Embryonic facial prominence (tissue), 1 donor: Measurements from ENCODE around the gene HASPIN.

Source experiments
- DNase-seq: peaks from one replicate; pipeline ENCODE4 v3.0.0-alpha.2; 2016; ENCODE audit errors: extremely low spot score

Gene HASPIN

GRCh38 chr17:3735515-3735914, 11.8 kb downstream of the HASPIN start:
- DNase-seq, result no peak

GRCh38 chr17:3738562-3739295, 15.0 kb downstream of the HASPIN start:
- no peak for DNase-seq

- DNase-seq, result no peak
These were observed 15.9 kb downstream of the HASPIN start for GRCh38 chr17:3739422-3740124.

- no peak for DNase-seq
These were observed 16.9 kb downstream of the HASPIN start for GRCh38 chr17:3740611-3741073.

GRCh38 chr17:3744014-3744413, 20.3 kb downstream of the HASPIN start:
- no peak for DNase-seq

GRCh38 chr17:3745071-3745470, 21.4 kb downstream of the HASPIN start:
- DNase-seq, result no peak

- no peak for DNase-seq
These were observed 24.1 kb downstream of the HASPIN start for GRCh38 chr17:3747805-3748204.

GRCh38 chr17:3748576-3748975, 24.9 kb downstream of the HASPIN start:
- DNase-seq, result no peak

- no peak for DNase-seq
These were observed 26.6 kb downstream of the HASPIN start for GRCh38 chr17:3750296-3750695.

GRCh38 chr17:3750926-3751325, 27.2 kb downstream of the HASPIN start:
- no peak for DNase-seq

- DNase-seq, result no peak
These were observed 28.1 kb downstream of the HASPIN start for GRCh38 chr17:3751836-3752235.

GRCh38 chr17:3753624-3754023, 29.9 kb downstream of the HASPIN start:
- no peak for DNase-seq

GRCh38 chr17:3754066-3754457, 30.4 kb downstream of the HASPIN start:
- DNase-seq, result no peak

GRCh38 chr17:3754458-3755334, 31.0 kb downstream of the HASPIN start:
- DNase-seq, result peak; percentile 48

- DNase-seq, result no peak
These were observed 31.8 kb downstream of the HASPIN start for GRCh38 chr17:3755335-3756030.

GRCh38 chr17:3759597-3760216, 36.0 kb downstream of the HASPIN start:
- no peak for DNase-seq

- DNase-seq, result no peak
These were observed 37.6 kb downstream of the HASPIN start for GRCh38 chr17:3761036-3761917.

GRCh38 chr17:3761918-3762380, 38.2 kb downstream of the HASPIN start:
- DNase-seq, result no peak

GRCh38 chr17:3762922-3763776, 39.4 kb downstream of the HASPIN start:
- DNase-seq, result no peak
